ENCODE measurements around the gene KIRREL1. TPM values are rescaled to one million over a fixed set of nuclear protein-coding genes. Genes with fewer than 3 reads are reported as not detected.

The KIRREL1 gene
- total RNA-seq, 2 donors from 2014 or later = 18.6 to 50.2 TPM

DNA sequence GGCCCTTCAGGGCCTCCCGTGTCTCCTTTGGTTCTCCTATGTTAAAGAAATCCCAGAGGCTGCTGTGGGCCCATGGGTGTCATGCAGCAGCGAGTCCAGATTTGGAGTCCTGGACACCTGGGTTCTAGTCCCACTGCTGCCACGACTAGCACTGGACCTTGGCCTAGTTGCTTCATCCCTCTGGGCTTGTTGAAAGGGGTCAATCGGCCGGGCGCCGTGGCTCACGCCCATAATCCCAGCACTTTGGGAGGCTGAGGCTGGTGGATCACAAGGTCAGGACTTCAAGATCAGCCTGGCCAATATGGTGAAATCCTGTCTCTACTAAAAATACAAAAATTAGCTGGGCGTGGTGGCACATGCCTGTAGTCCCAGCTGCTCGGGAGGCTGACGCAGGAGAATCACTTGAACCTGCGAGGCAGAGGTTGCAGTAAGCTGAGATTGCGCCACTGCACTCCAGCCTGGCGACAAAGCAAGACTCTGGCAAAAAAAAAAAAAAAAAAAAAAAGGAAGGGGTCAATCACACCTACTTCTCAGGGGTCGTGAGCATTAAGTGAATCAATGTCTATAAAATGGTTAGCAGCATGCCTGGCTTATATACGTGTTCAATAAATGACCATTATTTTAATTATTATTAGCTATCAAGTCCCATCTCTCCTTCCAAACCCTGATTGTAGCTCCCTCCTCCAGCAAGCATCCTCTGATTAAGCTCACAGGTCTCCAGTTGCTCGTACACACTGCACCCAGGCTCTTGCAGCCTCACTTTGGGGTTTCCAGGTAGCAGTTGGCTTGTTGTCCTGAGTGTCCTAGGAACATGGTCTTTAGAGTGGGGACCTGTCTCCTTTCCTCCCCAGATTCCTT, 43.8 kb downstream of the KIRREL1 start:
- Histone ChIP-seq H3K27me3 (replicated peaks; ENCODE audit: insufficient read depth) (no peaks in the 10 kb centered on the region), H3K4me3 (no peak overlapping the region), H3K4me1 (replicated peaks) (no peaks in the 10 kb centered on the region), H3K9me3 (no peaks in the 10 kb centered on the region), H3K27ac (no peak overlapping the region), H3K36me3 (no peaks in the 10 kb centered on the region)
- WGBS = 86% methylated on average over 16 of the region's 17 CpGs
- intact Hi-C loops (cut with DNase I) = loop anchor here (5.0 kb wide), 1 partner anchor 50 kb away; no protein-coding TSS in a partner anchor
- TF ChIP-seq POLR2AphosphoS5 (IDR thresholded peaks at IDR 0.05) (no peak), POLR2A (IDR thresholded peaks at IDR 0.05) (no peak)
- TF ChIP-seq, protein P1, sequence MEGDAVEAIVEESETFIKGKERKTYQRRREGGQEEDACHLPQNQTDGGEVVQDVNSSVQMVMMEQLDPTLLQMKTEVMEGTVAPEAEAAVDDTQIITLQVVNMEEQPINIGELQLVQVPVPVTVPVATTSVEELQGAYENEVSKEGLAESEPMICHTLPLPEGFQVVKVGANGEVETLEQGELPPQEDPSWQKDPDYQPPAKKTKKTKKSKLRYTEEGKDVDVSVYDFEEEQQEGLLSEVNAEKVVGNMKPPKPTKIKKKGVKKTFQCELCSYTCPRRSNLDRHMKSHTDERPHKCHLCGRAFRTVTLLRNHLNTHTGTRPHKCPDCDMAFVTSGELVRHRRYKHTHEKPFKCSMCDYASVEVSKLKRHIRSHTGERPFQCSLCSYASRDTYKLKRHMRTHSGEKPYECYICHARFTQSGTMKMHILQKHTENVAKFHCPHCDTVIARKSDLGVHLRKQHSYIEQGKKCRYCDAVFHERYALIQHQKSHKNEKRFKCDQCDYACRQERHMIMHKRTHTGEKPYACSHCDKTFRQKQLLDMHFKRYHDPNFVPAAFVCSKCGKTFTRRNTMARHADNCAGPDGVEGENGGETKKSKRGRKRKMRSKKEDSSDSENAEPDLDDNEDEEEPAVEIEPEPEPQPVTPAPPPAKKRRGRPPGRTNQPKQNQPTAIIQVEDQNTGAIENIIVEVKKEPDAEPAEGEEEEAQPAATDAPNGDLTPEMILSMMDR (IDR thresholded peaks at IDR 0.05) = no peak
- no peak for DNase-seq (ENCODE audit: low spot score)

GRCh38 chr1:158037866-158038359, 44.5 kb downstream of the KIRREL1 start:
- Histone ChIP-seq H3K27ac (no peak overlapping the region), H3K4me1 (replicated peaks) (no peaks in the 10 kb centered on the region), H3K4me3 (no peak overlapping the region), H3K9me3 (no peaks in the 10 kb centered on the region), H3K27me3 (replicated peaks; ENCODE audit: insufficient read depth) (no peaks in the 10 kb centered on the region), H3K36me3 (no peaks in the 10 kb centered on the region)
- WGBS = 46% methylated on average over 9 of the region's 9 CpGs
- DNase-seq (ENCODE audit: low spot score) = no peak
- TF ChIP-seq, protein P1 (IDR thresholded peaks at IDR 0.05) = no peak
- no peak for TF ChIP-seq POLR2AphosphoS5 (IDR thresholded peaks at IDR 0.05)
- no peak for TF ChIP-seq POLR2A (IDR thresholded peaks at IDR 0.05)
- intact Hi-C loops (cut with DNase I) = loop anchor here (5.0 kb wide), 1 partner anchor 49 kb away; no protein-coding TSS in a partner anchor

DNA sequence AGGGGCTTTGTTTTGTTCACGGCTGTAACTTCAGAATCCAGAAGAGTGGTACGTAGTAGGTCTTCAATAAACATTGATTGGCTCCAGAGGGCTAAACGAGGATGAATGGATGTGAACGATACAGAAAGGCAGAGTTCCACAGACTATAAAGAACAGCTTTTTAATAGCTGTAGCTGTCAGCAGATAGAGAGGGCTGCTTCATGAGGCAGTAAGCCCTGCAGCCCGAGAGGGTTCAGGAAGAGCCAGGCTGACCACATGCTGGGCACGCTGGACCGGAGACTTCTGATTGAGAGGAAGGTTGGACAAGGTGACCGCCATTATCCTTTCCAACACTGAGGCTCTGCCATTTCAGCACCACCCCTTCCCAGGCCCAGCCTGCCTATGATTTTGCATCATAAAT, 45.3 kb downstream of the KIRREL1 start:
- no peak for DNase-seq (ENCODE audit: low spot score)
- intact Hi-C loops (cut with DNase I) = loop anchor here (5.0 kb wide), 1 partner anchor 49 kb away; no protein-coding TSS in a partner anchor
- Histone ChIP-seq H3K27ac (no peak overlapping the region), H3K4me1 (replicated peaks) (no peaks in the 10 kb centered on the region), H3K4me3 (no peak overlapping the region), H3K9me3 (no peaks in the 10 kb centered on the region), H3K36me3 (no peaks in the 10 kb centered on the region), H3K27me3 (replicated peaks; ENCODE audit: insufficient read depth) (no peaks in the 10 kb centered on the region)
- WGBS = 63% methylated on average over 8 of the region's 8 CpGs
- TF ChIP-seq POLR2AphosphoS5 (IDR thresholded peaks at IDR 0.05) (no peak), POLR2A (IDR thresholded peaks at IDR 0.05) (no peak)
- TF ChIP-seq, protein P1 (IDR thresholded peaks at IDR 0.05) = no peak

- H3K36me3 ChIP-seq = no peaks in the 10 kb centered on the region
- H3K4me3 ChIP-seq = no peak overlapping the region
- no peaks in the 10 kb centered on the region for H3K9me3 ChIP-seq
- no peak overlapping the region for H3K27ac ChIP-seq
- DNase-seq (ENCODE audit: low spot score) = no peak
- 78% methylated on average over 5 of the region's 5 CpGs for WGBS
- no peaks in the 10 kb centered on the region for H3K4me1 ChIP-seq (replicated peaks)
- H3K27me3 ChIP-seq (replicated peaks; ENCODE audit: insufficient read depth) = no peaks in the 10 kb centered on the region
- intact Hi-C loops (cut with DNase I) = loop anchor here (5.0 kb wide), 1 partner anchor 48 kb away; no protein-coding TSS in a partner anchor
- TF ChIP-seq POLR2A (IDR thresholded peaks at IDR 0.05) (no peak), POLR2AphosphoS5 (IDR thresholded peaks at IDR 0.05) (no peak)
- TF ChIP-seq, protein P1 (IDR thresholded peaks at IDR 0.05) = no peak
Observed at GRCh38 chr1:158039380-158039779, 45.9 kb downstream of the KIRREL1 start.
